GM18951 (cell line): ENCODE results near the gene TPK1.

Source experiments
- POLR2A ChIP-seq: IDR thresholded peaks from 4 replicates; pipeline ENCODE4 v1.6.1; 2011; ENCODE audit warnings: mild to moderate bottlenecking; ENCODE audit not compliant: insufficient read length, insufficient read depth; ENCODE audit errors: extremely low read depth
- in situ Hi-C: fragments of 300-500 bp; cut with MboI; formaldehyde crosslinking; loops from one replicate; pipeline ENCODE4 v1.12.0; 2022; ENCODE audit warnings: low sequenced_read_pairs, mixed read lengths, inconsistent platforms; ENCODE audit not compliant: unreplicated experiment

TPK1 gene

GRCh38 chr7:144489504-144489903 lies 346.3 kb downstream of the TPK1 start:
- in situ Hi-C loops: no loop called here
- TF ChIP-seq POLR2A: no peak

GRCh38 chr7:144488977-144489376 lies 346.9 kb downstream of the TPK1 start:
- no peak for TF ChIP-seq POLR2A
- in situ Hi-C loops: no loop called here

GRCh38 chr7:144487901-144488300 lies 348.0 kb downstream of the TPK1 start:
- in situ Hi-C loops: no loop called here
- TF ChIP-seq POLR2A: no peak

- in situ Hi-C loops: no loop called here
Measured at GRCh38 chr7:144484445-144484844, 351.4 kb downstream of the TPK1 start.

GRCh38 chr7:144483189-144483588 lies 352.7 kb downstream of the TPK1 start:
- no peak for TF ChIP-seq POLR2A
- in situ Hi-C loops: no loop called here

More at GRCh38 chr7:144484445-144484844, 351.4 kb downstream of the TPK1 start:
- no peak for TF ChIP-seq POLR2A

GRCh38 chr7:144481833-144482232 lies 354.0 kb downstream of the TPK1 start:
- in situ Hi-C loops: no loop called here
- TF ChIP-seq POLR2A: no peak

- no peak for TF ChIP-seq POLR2A
- in situ Hi-C loops: no loop called here
Measured at GRCh38 chr7:144477348-144477747, 358.5 kb downstream of the TPK1 start.

- in situ Hi-C loops: no loop called here
- no peak for TF ChIP-seq POLR2A
Measured at GRCh38 chr7:144474800-144475615, 360.8 kb downstream of the TPK1 start.

GRCh38 chr7:144474363-144474762 lies 361.5 kb downstream of the TPK1 start:
- in situ Hi-C loops: no loop called here
- no peak for TF ChIP-seq POLR2A

GRCh38 chr7:144473908-144474307 lies 361.9 kb downstream of the TPK1 start:
- no peak for TF ChIP-seq POLR2A

GRCh38 chr7:144470078-144470477 lies 365.8 kb downstream of the TPK1 start:
- TF ChIP-seq POLR2A: no peak
- in situ Hi-C loops: no loop called here

More at GRCh38 chr7:144473908-144474307, 361.9 kb downstream of the TPK1 start:
- in situ Hi-C loops: no loop called here

- in situ Hi-C loops: no loop called here
- TF ChIP-seq POLR2A: no peak
Measured at GRCh38 chr7:144468990-144469732, 366.7 kb downstream of the TPK1 start.

- TF ChIP-seq POLR2A: no peak
- in situ Hi-C loops: no loop called here
Measured at GRCh38 chr7:144459635-144460034, 376.2 kb downstream of the TPK1 start.

- TF ChIP-seq POLR2A: no peak
- in situ Hi-C loops: no loop called here
Measured at GRCh38 chr7:144455040-144455404, 380.8 kb downstream of the TPK1 start.
